ENCODE results near the gene ANO1.

The ANO1 gene

GRCh38 chr11:70068950-70069349, 9.2 kb upstream of the ANO1 start:
- Histone ChIP-seq H3F3A (ENCODE audit: control insufficient read depth, insufficient read depth) (no peaks in the 10 kb centered on the region), H3K4me3 (ENCODE audit: low read length) (no peak overlapping the region), H3K36me3 (ENCODE audit: control insufficient read depth, low read length) (no peaks in the 10 kb centered on the region), H3K4me1 (ENCODE audit: control insufficient read depth, low read length) (no peaks in the 10 kb centered on the region), H3K9me2 (replicated peaks; ENCODE audit: control insufficient read depth, low read length) (no peaks in the 10 kb centered on the region), H3K9me3 (ENCODE audit: control insufficient read depth, insufficient read depth, low read length) (no peaks in the 10 kb centered on the region), H3K27ac (ENCODE audit: low read depth, low read length) (no peak overlapping the region), H3K27me3 (ENCODE audit: control insufficient read depth, low read length) (peaks cover 18% of the 10 kb centered on the region; the same call in 1 of the 2 replicates), H4K20me1 (ENCODE audit: control insufficient read depth, insufficient read depth, low read depth, low read length) (no peaks in the 10 kb centered on the region), H3K79me2 (ENCODE audit: control insufficient read depth, low read length) (no peaks in the 10 kb centered on the region), H3K4me2 (ENCODE audit: low read length) (no peak overlapping the region)
- TF ChIP-seq CTCF (IDR thresholded peaks at IDR 0.05; ENCODE audit: low read depth, low read length, poor library complexity, severe bottlenecking), result no peak
- TF ChIP-seq EZH2phosphoT487 (IDR thresholded peaks at IDR 0.05; ENCODE audit: borderline replicate concordance, low read length), result no peak

GRCh38 chr11:70070706-70071105, 7.4 kb upstream of the ANO1 start:
- Histone ChIP-seq H4K20me1 (ENCODE audit: control insufficient read depth, insufficient read depth, low read depth, low read length) (no peaks in the 10 kb centered on the region), H3F3A (ENCODE audit: control insufficient read depth, insufficient read depth) (no peaks in the 10 kb centered on the region), H3K4me3 (ENCODE audit: low read length) (no peak overlapping the region), H3K36me3 (ENCODE audit: control insufficient read depth, low read length) (no peaks in the 10 kb centered on the region), H3K27me3 (ENCODE audit: control insufficient read depth, low read length) (peaks cover 18% of the 10 kb centered on the region; the same call in 1 of the 2 replicates), H3K4me1 (ENCODE audit: control insufficient read depth, low read length) (no peaks in the 10 kb centered on the region), H3K9me3 (ENCODE audit: control insufficient read depth, insufficient read depth, low read length) (no peaks in the 10 kb centered on the region), H3K4me2 (ENCODE audit: low read length) (no peak overlapping the region), H3K79me2 (ENCODE audit: control insufficient read depth, low read length) (no peaks in the 10 kb centered on the region), H3K9me2 (replicated peaks; ENCODE audit: control insufficient read depth, low read length) (no peaks in the 10 kb centered on the region), H3K27ac (ENCODE audit: low read depth, low read length) (no peak overlapping the region)
- TF ChIP-seq CTCF (IDR thresholded peaks at IDR 0.05; ENCODE audit: low read depth, low read length, poor library complexity, severe bottlenecking) (no peak), EZH2phosphoT487 (IDR thresholded peaks at IDR 0.05; ENCODE audit: borderline replicate concordance, low read length) (no peak)

- H3K79me2 ChIP-seq (ENCODE audit: control insufficient read depth, low read length), result no peaks in the 10 kb centered on the region
- no peaks in the 10 kb centered on the region for H3K9me3 ChIP-seq (ENCODE audit: control insufficient read depth, insufficient read depth, low read length)
- peaks cover 18% of the 10 kb centered on the region; the same call in 1 of the 2 replicates for H3K27me3 ChIP-seq (ENCODE audit: control insufficient read depth, low read length)
- no peaks in the 10 kb centered on the region for H3K9me2 ChIP-seq (replicated peaks; ENCODE audit: control insufficient read depth, low read length)
- no peaks in the 10 kb centered on the region for H4K20me1 ChIP-seq (ENCODE audit: control insufficient read depth, insufficient read depth, low read depth, low read length)
- no peak overlapping the region for H3K27ac ChIP-seq (ENCODE audit: low read depth, low read length)
- no peaks in the 10 kb centered on the region for H3K4me1 ChIP-seq (ENCODE audit: control insufficient read depth, low read length)
- H3K36me3 ChIP-seq (ENCODE audit: control insufficient read depth, low read length), result no peaks in the 10 kb centered on the region
- H3K4me2 ChIP-seq (ENCODE audit: low read length), result no peak overlapping the region
- no peaks in the 10 kb centered on the region for H3F3A ChIP-seq (ENCODE audit: control insufficient read depth, insufficient read depth)
- no peak for TF ChIP-seq CTCF (IDR thresholded peaks at IDR 0.05; ENCODE audit: low read depth, low read length, poor library complexity, severe bottlenecking)
- no peak for TF ChIP-seq EZH2phosphoT487 (IDR thresholded peaks at IDR 0.05; ENCODE audit: borderline replicate concordance, low read length)
- H3K4me3 ChIP-seq (ENCODE audit: low read length), result no peak overlapping the region
Measured at GRCh38 chr11:70071996-70072395, 6.1 kb upstream of the ANO1 start.
